Liver (tissue), 9 donors: Measurements from ENCODE around the gene STOM. TPM values are rescaled to one million over a fixed set of nuclear protein-coding genes. Genes with fewer than 3 reads are reported as not detected.

ENCODE experiments used
- DNase-seq: peaks from one replicate; pipeline ENCODE4 v3.0.0-alpha.2; 2017; ENCODE audit warnings: low spot score
- H3K27ac ChIP-seq, 2 donors: one replicate each; pipeline ENCODE4 v1.7.0; 2013; ENCODE audit warnings: inconsistent platforms in 2 of 2, low read length in 2 of 2, control low read depth in 1 of 2, low read depth in 1 of 2, mild to moderate bottlenecking in 1 of 2
- H3K27me3 ChIP-seq, 4 donors: one replicate each; pipeline versions ENCODE4 v1.6.1 to v1.7.0; 2013; ENCODE audit warnings: low read length in 3 of 4, inconsistent platforms in 1 of 4, mild to moderate bottlenecking in 1 of 4, moderate library complexity in 1 of 4; ENCODE audit not compliant: control insufficient read depth in 4 of 4, insufficient read depth in 4 of 4
- H3K36me3 ChIP-seq, 4 donors: one replicate each; pipeline versions ENCODE4 v1.6.1 to v1.7.0; 2013; ENCODE audit warnings: low read length in 3 of 4, mild to moderate bottlenecking in 3 of 4, low read depth in 1 of 4, moderate library complexity in 1 of 4; ENCODE audit not compliant: control insufficient read depth in 4 of 4, insufficient read depth in 3 of 4
- H3K4me1 ChIP-seq, 4 donors: one replicate each; pipeline versions ENCODE4 v1.6.1 to v1.7.0; 2013; ENCODE audit warnings: low read length in 3 of 4, mild to moderate bottlenecking in 3 of 4, moderate library complexity in 1 of 4; ENCODE audit not compliant: control insufficient read depth in 4 of 4, insufficient read depth in 4 of 4
- H3K4me3 ChIP-seq, 3 donors: one replicate each; pipeline versions ENCODE4 v1.6.1 to v1.7.0; 2013; ENCODE audit warnings: low read length in 3 of 3, control low read depth in 1 of 3, low read depth in 1 of 3, mild to moderate bottlenecking in 1 of 3
- H3K9ac ChIP-seq, 2 donors: one replicate each; pipeline ENCODE4 v1.7.0; 2013; ENCODE audit warnings: low read length in 2 of 2, mild to moderate bottlenecking in 2 of 2, moderate library complexity in 2 of 2, control low read depth in 1 of 2, low read depth in 1 of 2
- H3K9me3 ChIP-seq, 4 donors: one replicate each; pipeline versions ENCODE4 v1.6.1 to v1.7.0; 2013; ENCODE audit warnings: low read length in 3 of 4; ENCODE audit not compliant: control insufficient read depth in 4 of 4
- CTCF ChIP-seq: fragments of 150-350 bp; IDR thresholded peaks from 2 replicates; pipeline ENCODE4 v1.5.1; 2017; ENCODE audit warnings: improper control_type of control experiment, low read depth, low read length; ENCODE audit not compliant: missing input control
- FOXA1 ChIP-seq: IDR thresholded peaks from 2 replicates; pipeline ENCODE4 v1.6.1; 2016; ENCODE audit warnings: antibody characterized with exemption
- FOXA2 ChIP-seq: IDR thresholded peaks from 2 replicates; pipeline ENCODE4 v1.6.1; 2016; ENCODE audit warnings: antibody characterized with exemption
- HNF4A ChIP-seq, 2 donors: conservative IDR thresholded peaks; 2 replicates each; pipeline ENCODE4 v1.6.1; 2016; ENCODE audit warnings: antibody characterized with exemption in 2 of 2, mild to moderate bottlenecking in 2 of 2
- HNF4G ChIP-seq: IDR thresholded peaks from 2 replicates; pipeline ENCODE4 v1.6.1; 2016; ENCODE audit warnings: antibody characterized with exemption
- JUND ChIP-seq, 2 donors: IDR thresholded peaks; 2 replicates each; pipeline ENCODE4 v1.6.1; 2016; ENCODE audit warnings: antibody characterized with exemption in 2 of 2
- MAX ChIP-seq: IDR thresholded peaks from 2 replicates; pipeline ENCODE4 v1.6.1; 2016; ENCODE audit warnings: antibody characterized with exemption
- NR2F2 ChIP-seq: IDR thresholded peaks from 2 replicates; pipeline ENCODE4 v1.6.1; 2016; ENCODE audit warnings: antibody characterized with exemption
- RAD21 ChIP-seq, 2 donors: IDR thresholded peaks; 2 replicates each; pipeline ENCODE4 v1.6.1; 2016; ENCODE audit warnings: antibody characterized with exemption in 2 of 2, mild to moderate bottlenecking in 2 of 2
- SP1 ChIP-seq: IDR thresholded peaks from 2 replicates; pipeline ENCODE4 v1.6.1; 2018; ENCODE audit warnings: antibody characterized with exemption, mild to moderate bottlenecking
- TAF1 ChIP-seq: conservative IDR thresholded peaks from 2 replicates; pipeline ENCODE4 v1.6.1; 2016; ENCODE audit warnings: antibody characterized with exemption, mild to moderate bottlenecking
- YY1 ChIP-seq: IDR thresholded peaks from 2 replicates; pipeline ENCODE4 v1.6.1; 2016; ENCODE audit warnings: antibody characterized with exemption, mild to moderate bottlenecking
- WGBS: extraction: QIAGEN DNeasy Blood & Tissue Kit; methylation state at CpG from one replicate; pipeline ENCODE4 v1.1.7; 2013; 5-methylcytosine and 5-hydroxymethylcytosine counted together
- polyA plus RNA-seq, 2 donors: library from polyadenylated mRNA; stranded (reverse) in 1 of 2; unstranded in 1 of 2; fragments of 200-250 nt in 1 of 2; fragments of >200 nt in 1 of 2; fragmentation: Nextera tagmentation in 1 of 2; extraction: Ambion mirVana in 1 of 2; gene quantifications; one replicate each; pipeline versions ENCODE4 v1.2.1 to v1.2.3, GENCODE V29; 2013 to 2015
- total RNA-seq, 2 donors: library from RNA; depleted of rRNA; stranded (reverse); fragments of >200 nt; gene quantifications; one replicate each; pipeline ENCODE4 v1.2.3, GENCODE V29; 2014
- TF ChIP-seq, protein P1 (sequence below): IDR thresholded peaks from 2 replicates; pipeline ENCODE4 v1.6.1; 2016; ENCODE audit warnings: antibody characterized with exemption
- TF ChIP-seq, protein P2 (sequence below): IDR thresholded peaks from 2 replicates; pipeline ENCODE4 v1.6.1; 2016; ENCODE audit warnings: antibody characterized with exemption, mild to moderate bottlenecking
- donor health status: healthy.
- donor health status: healthy.
- donor health status: healthy.
- donor health status: healthy.
- donor health status: healthy.

STOM gene
- total and polyA plus RNA-seq, 4 donors, result 150 to 398 (median 265) TPM

- Histone ChIP-seq H3K9me3 (no peaks in the 10 kb centered on the region), H3K36me3 (peaks cover 16 to 54% (median 44%) of the 10 kb centered on the region in 4 donors), H3K27ac (no peak overlapping the region), H3K27me3 (no peaks in the 10 kb centered on the region), H3K9ac (no peak overlapping the region), H3K4me1 (no peaks in the 10 kb centered on the region), H3K4me3 (no peak overlapping the region)
- no peak for DNase-seq
- TF ChIP-seq TAF1, result no peak
- no peak for TF ChIP-seq YY1
- 87% methylated on average over 4 of the region's 4 CpGs for WGBS
Observed at GRCh38 chr9:121336665-121337064, 33.4 kb downstream of the STOM start.

GRCh38 chr9:121333950-121334773 lies 35.9 kb downstream of the STOM start:
- no peaks in the 10 kb centered on the region for H3K9me3 ChIP-seq
- WGBS, result 87% methylated on average over 8 of the region's 8 CpGs
- peaks cover 0 to 2% (median 0%) of the 10 kb centered on the region in 4 donors for H3K4me1 ChIP-seq
- H3K27ac ChIP-seq, result no peak overlapping the region
- DNase-seq, result peak; percentile 76
- no peak for TF ChIP-seq FOXA1
- no peak for TF ChIP-seq MAX
- TF ChIP-seq JUND (IDR thresholded peaks at IDR 0.05), result no peak
- TF ChIP-seq, protein P1, sequence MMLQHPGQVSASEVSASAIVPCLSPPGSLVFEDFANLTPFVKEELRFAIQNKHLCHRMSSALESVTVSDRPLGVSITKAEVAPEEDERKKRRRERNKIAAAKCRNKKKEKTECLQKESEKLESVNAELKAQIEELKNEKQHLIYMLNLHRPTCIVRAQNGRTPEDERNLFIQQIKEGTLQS, result no peak
- TF ChIP-seq HNF4G, result no peak
- TF ChIP-seq RAD21 (IDR thresholded peaks at IDR 0.05), result no peak
- no peak for TF ChIP-seq FOXA2
- TF ChIP-seq, protein P2, sequence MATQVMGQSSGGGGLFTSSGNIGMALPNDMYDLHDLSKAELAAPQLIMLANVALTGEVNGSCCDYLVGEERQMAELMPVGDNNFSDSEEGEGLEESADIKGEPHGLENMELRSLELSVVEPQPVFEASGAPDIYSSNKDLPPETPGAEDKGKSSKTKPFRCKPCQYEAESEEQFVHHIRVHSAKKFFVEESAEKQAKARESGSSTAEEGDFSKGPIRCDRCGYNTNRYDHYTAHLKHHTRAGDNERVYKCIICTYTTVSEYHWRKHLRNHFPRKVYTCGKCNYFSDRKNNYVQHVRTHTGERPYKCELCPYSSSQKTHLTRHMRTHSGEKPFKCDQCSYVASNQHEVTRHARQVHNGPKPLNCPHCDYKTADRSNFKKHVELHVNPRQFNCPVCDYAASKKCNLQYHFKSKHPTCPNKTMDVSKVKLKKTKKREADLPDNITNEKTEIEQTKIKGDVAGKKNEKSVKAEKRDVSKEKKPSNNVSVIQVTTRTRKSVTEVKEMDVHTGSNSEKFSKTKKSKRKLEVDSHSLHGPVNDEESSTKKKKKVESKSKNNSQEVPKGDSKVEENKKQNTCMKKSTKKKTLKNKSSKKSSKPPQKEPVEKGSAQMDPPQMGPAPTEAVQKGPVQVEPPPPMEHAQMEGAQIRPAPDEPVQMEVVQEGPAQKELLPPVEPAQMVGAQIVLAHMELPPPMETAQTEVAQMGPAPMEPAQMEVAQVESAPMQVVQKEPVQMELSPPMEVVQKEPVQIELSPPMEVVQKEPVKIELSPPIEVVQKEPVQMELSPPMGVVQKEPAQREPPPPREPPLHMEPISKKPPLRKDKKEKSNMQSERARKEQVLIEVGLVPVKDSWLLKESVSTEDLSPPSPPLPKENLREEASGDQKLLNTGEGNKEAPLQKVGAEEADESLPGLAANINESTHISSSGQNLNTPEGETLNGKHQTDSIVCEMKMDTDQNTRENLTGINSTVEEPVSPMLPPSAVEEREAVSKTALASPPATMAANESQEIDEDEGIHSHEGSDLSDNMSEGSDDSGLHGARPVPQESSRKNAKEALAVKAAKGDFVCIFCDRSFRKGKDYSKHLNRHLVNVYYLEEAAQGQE, result no peak
- TF ChIP-seq SP1, result no peak
- TF ChIP-seq CTCF, result no peak
- TF ChIP-seq NR2F2, result no peak
- no peak for TF ChIP-seq TAF1
- TF ChIP-seq YY1, result no peak
- no peak for TF ChIP-seq HNF4A (conservative IDR thresholded peaks at IDR 0.05)
- H3K4me3 ChIP-seq, result no peak overlapping the region
- no peak overlapping the region for H3K9ac ChIP-seq
- H3K36me3 ChIP-seq, result peaks cover 7 to 36% (median 32%) of the 10 kb centered on the region in 4 donors
- H3K27me3 ChIP-seq, result no peaks in the 10 kb centered on the region
